GM12891 (cell line): ENCODE data around the gene HBZ.
"Not testable (repeated sequence)": the region's sequence is repeated elsewhere in the genome, so short reads cannot be mapped to it uniquely, and the experiment has no call there.

Source experiments
- DNase-seq: peaks from one replicate; pipeline ENCODE4 v3.0.0; 2011; ENCODE audit warnings: low spot score; ENCODE audit not compliant: insufficient read length
- FAIRE-seq: peaks from 2 replicates; lab custom pipeline; 2011; peaks lifted over from hg19 to GRCh38; lab: Jason Lieb, UNC
- PAX5 ChIP-seq: IDR thresholded peaks from 2 replicates; pipeline ENCODE4 v1.6.1; 2011; ENCODE audit warnings: low read length, moderate library complexity, mild to moderate bottlenecking; ENCODE audit not compliant: insufficient read depth, severe bottlenecking
- POLR2A ChIP-seq: IDR thresholded peaks from 2 replicates; pipeline ENCODE4 v1.6.1; 2011; ENCODE audit warnings: low read depth, low read length, control low read depth
- POLR2AphosphoS5 ChIP-seq: IDR thresholded peaks from 2 replicates; pipeline ENCODE4 v1.6.1; 2011; ENCODE audit warnings: low read depth, low read length, control low read depth
- POU2F2 ChIP-seq: IDR thresholded peaks from 2 replicates; pipeline ENCODE4 v1.6.1; 2011; ENCODE audit warnings: low read depth, mild to moderate bottlenecking, control low read depth, low read length, moderate library complexity
- SPI1 ChIP-seq: IDR thresholded peaks from 2 replicates; pipeline ENCODE4 v1.6.1; 2011; ENCODE audit warnings: low read depth, low read length, control low read depth
- TAF1 ChIP-seq: IDR thresholded peaks from 2 replicates; pipeline ENCODE4 v1.6.1; 2011; ENCODE audit warnings: low read depth, low read length, control low read depth

The HBZ gene

DNA sequence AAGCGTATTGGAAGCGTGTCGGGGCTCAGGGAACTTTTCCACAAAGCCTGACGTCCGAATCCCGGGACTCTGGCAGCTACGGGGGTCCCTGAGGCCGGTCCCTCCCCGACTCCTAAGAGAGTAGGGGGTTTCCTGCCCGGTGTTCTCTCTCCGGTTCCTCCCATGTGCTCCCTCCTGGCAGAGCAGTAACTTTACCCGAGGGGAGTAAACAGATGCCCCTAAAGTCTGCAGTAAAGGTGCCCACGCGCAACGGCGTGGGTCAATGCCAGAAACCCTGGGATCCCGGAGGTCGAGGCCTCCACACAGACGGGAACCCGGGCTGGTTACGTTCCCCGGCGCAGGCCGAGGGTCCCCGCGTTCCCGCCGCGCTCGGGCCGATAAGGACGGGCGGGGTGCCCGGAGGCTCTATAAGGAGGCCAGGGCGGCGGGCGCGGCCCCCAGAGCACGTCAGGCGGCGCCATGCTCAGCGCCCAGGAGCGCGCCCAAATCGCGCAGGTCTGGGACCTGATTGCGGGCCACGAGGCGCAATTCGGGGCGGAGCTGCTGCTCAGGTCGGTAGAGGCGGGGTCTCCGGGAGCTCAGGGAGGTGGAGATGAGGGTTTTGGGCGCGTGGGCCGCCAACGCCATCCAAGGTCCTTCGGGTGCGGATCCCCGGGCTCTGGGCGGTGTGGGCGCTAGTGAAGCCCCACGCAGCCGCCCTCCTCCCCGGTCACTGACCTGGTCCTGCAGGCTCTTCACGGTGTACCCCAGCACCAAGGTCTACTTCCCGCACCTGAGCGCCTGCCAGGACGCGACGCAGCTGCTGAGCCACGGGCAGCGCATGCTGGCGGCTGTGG is 13.3 kb downstream of the HBZ start, which contains the start of gene HBM:
TSS of gene HBM (plus strand) at position 440 of the 836 bp plus-strand sequence. CDS start at position 460, 20 bp downstream.
- TF ChIP-seq POU2F2 (no peak), TAF1 (no peak), POLR2A (no peak), PAX5 (no peak), POLR2AphosphoS5 (no peak)
- FAIRE-seq (no peak), DNase-seq (no peak)

DNA sequence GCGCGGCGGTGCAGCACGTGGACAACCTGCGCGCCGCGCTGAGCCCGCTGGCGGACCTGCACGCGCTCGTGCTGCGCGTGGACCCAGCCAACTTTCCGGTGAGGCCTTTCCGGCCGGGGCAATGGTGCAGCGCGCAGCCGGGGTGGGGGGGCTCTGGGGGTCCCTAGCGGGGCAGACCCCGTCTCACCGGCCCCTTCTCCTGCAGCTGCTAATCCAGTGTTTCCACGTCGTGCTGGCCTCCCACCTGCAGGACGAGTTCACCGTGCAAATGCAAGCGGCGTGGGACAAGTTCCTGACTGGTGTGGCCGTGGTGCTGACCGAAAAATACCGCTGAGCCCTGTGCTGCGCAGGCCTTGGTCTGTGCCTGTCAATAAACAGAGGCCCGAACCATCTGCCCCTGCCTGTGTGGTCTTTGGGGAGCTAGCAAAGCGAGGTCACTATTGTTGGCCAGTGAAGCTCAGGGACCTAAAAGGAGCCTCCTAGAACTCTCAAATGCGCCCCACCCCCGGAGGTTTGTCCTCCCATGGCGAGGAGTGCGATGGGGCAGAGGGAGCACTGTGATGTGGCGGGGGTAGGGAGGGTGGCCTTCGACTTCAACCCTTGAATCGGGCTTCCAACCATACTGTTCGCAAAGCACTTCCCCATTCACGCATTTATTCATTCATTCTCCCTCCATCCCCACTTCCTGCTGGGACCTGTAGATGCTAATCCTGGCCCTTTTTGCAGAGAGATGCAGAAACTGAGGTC is 14.1 kb downstream of the HBZ start:
- FAIRE-seq, result no peak
- no peak for DNase-seq
- TF ChIP-seq POU2F2 (no peak), SPI1 (peak; percentile 34; the same call in 1 of the 2 replicates)

DNA sequence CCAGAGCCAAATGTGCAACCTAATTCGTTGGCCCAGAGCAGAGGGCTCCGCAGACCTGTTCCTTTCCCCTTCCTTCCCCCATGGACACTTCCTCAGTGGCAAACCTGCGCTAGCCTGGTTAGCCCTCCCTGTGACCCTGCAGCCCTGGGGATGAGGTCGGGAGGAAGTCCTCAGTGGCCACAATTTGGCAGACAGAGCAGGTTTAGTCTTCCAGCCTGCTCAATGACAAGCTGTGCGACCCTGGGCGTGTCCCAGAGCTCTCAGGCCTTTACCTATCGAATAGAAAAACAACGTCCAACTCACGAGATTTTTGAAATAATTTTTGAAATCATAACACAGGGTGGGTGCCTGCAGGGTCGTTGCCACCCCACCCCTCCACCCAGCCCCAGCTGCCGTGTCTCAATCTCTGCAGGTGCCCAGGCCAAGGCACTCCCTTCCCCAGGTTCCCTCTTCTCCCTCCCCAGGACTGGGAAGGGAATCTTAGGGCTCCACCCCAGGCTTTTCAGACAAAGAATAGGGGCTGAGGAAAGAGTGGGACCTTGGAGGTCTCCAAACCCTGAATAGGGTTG is 14.8 kb downstream of the HBZ start:
- TF ChIP-seq POLR2A (no peak), POU2F2 (no peak), SPI1 (no peak), TAF1 (no peak), PAX5 (no peak), POLR2AphosphoS5 (no peak)
- no peak for DNase-seq
- no peak for FAIRE-seq

DNA sequence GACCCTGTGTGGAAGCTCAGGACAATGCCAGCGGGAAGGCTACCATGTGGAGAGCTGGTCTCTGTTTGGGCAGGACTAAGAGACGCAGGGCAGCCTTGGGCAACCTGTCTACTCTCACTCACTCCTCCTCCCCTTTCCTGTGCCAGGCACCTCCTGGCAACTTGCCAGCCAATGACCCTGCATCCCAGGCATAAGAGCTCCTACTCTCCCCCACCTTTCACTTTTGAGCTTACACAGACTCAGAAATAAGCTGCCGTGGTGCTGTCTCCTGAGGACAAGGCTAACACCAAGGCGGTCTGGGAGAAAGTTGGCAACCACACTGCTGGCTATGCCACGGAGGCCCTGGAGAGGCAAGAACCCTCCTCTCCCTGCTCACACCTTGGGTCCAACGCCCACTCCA is 16.0 kb downstream of the HBZ start:
- FAIRE-seq, result no peak
- TF ChIP-seq PAX5, result no peak
- no peak for TF ChIP-seq SPI1
- no peak for TF ChIP-seq POLR2A
- TF ChIP-seq POU2F2, result no peak
- no peak for TF ChIP-seq POLR2AphosphoS5
- TF ChIP-seq TAF1, result no peak
- no peak for DNase-seq

DNA sequence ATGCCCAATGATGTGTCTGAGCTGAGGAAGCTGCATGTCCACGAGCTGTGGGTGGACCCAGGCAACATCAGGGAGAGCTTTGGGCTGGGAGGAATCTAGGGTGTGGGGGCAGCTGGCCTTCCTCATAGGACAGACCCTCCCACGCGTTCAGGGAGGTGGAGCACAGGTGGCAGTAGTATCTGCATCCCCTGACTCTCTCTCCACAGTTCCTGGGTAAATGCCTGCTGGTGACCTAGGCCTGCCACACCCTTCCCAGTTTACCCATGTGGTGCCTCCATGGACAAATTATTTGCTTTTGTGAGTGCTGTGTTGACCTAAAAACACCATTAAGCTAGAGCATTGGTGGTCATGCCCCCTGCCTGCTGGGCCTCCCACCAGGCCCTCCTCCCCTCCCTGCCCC is 16.6 kb downstream of the HBZ start:
- DNase-seq, result no peak
- TF ChIP-seq PAX5, result no peak
- TF ChIP-seq POLR2A, result no peak
- TF ChIP-seq SPI1, result no peak
- no peak for TF ChIP-seq POLR2AphosphoS5
- TF ChIP-seq POU2F2, result no peak
- TF ChIP-seq TAF1, result no peak
- no peak for FAIRE-seq

DNA sequence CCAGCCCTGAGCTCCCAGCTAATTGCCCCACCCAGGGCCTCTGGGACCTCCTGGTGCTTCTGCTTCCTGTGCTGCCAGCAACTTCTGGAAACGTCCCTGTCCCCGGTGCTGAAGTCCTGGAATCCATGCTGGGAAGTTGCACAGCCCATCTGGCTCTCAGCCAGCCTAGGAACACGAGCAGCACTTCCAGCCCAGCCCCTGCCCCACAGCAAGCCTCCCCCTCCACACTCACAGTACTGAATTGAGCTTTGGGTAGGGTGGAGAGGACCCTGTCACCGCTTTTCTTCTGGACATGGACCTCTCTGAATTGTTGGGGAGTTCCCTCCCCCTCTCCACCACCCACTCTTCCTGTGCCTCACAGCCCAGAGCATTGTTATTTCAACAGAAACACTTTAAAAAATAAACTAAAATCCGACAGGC is 17.7 kb downstream of the HBZ start:
- FAIRE-seq, DNase-seq: not testable (repeated sequence)

DNA sequence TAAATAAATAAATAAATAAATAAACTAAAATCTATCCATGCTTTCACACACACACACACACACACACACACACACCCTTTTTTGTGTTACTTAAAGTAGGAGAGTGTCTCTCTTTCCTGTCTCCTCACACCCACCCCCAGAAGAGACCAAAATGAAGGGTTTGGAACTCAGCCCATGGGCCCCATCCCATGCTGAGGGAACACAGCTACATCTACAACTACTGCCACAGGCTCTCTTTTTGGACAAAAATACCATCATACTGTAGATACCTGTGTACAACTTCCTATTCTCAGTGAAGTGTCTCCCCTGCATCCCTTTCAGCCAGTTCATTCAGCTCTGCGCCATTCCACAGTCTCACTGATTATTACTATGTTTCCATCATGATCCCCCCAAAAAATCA is 18.3 kb downstream of the HBZ start:
- FAIRE-seq (no peak), DNase-seq (no peak)
- TF ChIP-seq POLR2A, result no peak
- no peak for TF ChIP-seq SPI1
- no peak for TF ChIP-seq PAX5
- TF ChIP-seq POU2F2, result no peak
- no peak for TF ChIP-seq POLR2AphosphoS5
- no peak for TF ChIP-seq TAF1

DNA sequence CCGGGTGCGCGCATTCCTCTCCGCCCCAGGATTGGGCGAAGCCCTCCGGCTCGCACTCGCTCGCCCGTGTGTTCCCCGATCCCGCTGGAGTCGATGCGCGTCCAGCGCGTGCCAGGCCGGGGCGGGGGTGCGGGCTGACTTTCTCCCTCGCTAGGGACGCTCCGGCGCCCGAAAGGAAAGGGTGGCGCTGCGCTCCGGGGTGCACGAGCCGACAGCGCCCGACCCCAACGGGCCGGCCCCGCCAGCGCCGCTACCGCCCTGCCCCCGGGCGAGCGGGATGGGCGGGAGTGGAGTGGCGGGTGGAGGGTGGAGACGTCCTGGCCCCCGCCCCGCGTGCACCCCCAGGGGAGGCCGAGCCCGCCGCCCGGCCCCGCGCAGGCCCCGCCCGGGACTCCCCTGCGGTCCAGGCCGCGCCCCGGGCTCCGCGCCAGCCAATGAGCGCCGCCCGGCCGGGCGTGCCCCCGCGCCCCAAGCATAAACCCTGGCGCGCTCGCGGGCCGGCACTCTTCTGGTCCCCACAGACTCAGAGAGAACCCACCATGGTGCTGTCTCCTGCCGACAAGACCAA is 20.0 kb downstream of the HBZ start, which contains the start of gene HBA2:
TSS of gene HBA2 (plus strand) at position 503 of the 568 bp plus-strand sequence. CDS start at position 540, 37 bp downstream.
- not testable (repeated sequence) for DNase-seq, FAIRE-seq

DNA sequence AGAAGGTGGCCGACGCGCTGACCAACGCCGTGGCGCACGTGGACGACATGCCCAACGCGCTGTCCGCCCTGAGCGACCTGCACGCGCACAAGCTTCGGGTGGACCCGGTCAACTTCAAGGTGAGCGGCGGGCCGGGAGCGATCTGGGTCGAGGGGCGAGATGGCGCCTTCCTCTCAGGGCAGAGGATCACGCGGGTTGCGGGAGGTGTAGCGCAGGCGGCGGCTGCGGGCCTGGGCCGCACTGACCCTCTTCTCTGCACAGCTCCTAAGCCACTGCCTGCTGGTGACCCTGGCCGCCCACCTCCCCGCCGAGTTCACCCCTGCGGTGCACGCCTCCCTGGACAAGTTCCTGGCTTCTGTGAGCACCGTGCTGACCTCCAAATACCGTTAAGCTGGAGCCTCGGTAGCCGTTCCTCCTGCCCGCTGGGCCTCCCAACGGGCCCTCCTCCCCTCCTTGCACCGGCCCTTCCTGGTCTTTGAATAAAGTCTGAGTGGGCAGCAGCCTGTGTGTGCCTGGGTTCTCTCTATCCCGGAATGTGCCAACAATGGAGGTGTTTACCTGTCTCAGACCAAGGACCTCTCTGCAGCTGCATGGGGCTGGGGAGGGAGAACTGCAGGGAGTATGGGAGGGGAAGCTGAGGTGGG is 20.9 kb downstream of the HBZ start:
- DNase-seq, FAIRE-seq: not testable (repeated sequence)

DNA sequence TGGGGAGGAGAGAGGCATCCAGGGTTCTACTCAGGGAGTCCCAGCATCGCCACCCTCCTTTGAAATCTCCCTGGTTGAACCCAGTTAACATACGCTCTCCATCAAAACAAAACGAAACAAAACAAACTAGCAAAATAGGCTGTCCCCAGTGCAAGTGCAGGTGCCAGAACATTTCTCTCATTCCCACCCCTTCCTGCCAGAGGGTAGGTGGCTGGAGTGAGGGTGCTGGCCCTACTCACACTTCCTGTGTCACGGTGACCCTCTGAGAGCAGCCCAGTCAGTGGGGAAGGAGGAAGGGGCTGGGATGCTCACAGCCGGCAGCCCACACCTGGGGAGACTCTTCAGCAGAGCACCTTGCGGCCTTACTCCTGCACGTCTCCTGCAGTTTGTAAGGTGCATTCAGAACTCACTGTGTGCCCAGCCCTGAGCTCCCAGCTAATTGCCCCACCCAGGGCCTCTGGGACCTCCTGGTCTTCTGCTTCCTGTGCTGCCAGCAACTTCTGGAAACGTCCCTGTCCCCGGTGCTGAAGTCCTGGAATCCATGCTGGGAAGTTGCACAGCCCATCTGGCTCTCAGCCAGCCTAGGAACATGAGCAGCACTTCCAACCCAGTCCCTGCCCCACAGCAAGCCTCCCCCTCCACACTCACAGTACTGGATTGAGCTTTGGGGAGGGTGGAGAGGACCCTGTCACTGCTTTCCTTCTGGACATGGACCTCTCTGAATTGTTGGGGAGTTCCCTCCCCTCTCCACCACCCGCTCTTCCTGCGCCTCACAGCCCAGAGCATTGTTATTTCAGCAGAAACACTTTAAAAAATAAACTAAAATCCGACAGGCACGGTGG is 21.7 kb downstream of the HBZ start:
- DNase-seq, FAIRE-seq: not testable (repeated sequence)
